DLD1 (cell line): ENCODE data around the gene RPL36A.

Experiments
- in situ Hi-C: cut with HindIII; loops from 2 replicates; pipeline ENCODE4 v1.10.0; 2017; ENCODE audit warnings: low sequenced_read_pairs

RPL36A gene

DNA sequence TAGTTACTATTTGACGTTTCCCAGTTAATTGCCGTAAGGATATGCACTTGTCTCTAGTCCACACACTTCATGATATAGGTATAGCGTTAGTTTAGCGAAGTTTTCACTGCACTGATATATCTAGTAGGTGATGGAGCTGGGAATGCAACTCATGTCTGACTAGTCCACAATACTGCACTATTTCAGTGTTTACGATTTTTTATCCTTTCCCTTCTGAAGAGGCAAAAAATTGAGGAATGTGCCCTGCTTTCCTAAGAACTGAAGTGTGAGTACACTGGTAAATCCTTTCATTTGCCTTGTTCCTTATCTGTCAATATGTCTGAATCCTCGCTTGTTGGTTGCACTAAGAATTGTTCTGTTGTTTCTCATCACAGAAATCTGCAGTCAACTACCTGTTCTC lies 1.0 kb downstream of the RPL36A start:
- in situ Hi-C loops = no loop called here

DNA sequence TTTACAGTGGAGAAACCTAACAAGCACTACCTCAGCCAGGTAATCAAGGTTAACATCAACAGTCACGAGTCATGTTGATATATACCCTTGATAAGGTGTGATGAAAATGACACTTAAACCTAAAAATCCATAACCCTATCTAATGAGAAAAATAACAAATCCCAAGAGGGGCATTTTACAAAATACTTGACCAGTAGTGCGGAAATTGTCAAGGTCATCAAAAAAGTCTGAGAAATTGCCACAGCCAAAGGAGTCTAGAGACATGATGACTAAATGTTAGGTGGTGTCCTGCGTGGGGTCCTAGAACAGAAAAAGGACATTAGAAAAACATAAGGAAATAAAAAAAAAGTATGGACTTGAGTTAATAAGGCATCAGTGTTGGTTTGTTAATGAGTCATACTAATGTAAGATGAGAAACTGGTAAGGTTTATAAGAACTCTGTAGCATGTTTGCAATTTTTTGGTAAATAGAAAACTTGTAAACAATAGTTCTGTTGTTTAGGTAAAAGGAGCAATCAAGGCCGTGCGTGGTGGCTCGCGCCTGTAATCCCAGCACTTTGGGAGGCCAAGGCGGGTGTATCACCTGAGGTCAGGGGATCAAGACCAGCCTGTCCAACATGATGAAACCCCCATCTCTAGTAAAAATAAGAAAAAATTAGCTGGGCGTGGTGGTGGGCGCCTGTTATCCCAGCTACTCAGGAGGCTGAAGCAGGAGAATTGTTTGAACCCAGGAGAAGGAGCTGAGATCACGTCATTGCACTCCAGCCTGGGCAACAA lies 2.9 kb downstream of the RPL36A start:
- in situ Hi-C loops = no loop called here

DNA sequence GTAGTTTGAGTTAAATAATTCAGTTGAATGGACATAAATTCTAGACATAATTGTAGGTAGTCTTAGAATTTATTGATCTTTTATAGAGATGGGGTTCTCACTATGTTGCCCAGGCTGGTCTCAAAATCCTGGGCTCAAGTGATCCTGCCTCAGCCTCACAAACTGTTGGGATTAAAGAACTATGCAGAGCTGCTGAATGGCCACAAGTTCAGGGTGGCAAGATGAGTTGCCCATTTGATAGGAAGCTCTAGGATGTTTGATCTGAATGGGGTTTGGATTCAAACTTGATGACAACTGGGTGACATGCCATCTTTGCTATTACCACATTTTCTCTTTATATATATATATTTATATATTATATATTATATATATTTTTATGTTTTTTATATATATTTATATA lies 3.6 kb downstream of the RPL36A start:
- in situ Hi-C loops = no loop called here

DNA sequence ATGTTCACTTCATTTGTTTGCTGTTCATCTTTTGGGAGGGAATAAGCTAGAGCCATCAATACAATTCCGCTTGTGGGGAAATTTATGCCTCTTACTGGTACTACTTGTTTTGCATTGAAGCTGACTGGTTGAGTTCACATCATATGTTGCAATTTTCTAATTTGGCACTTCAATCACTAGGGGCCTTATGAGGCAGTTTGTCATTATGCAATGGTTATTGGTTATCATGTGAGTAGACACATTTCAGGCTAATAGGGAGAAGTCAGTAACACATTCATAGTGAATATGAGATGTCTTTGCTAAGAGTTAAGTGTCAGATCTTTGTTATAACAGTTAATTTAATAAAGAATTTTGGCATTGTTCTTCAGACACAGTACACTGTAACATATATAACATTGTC lies 5.0 kb downstream of the RPL36A start:
- in situ Hi-C loops = no loop called here

DNA sequence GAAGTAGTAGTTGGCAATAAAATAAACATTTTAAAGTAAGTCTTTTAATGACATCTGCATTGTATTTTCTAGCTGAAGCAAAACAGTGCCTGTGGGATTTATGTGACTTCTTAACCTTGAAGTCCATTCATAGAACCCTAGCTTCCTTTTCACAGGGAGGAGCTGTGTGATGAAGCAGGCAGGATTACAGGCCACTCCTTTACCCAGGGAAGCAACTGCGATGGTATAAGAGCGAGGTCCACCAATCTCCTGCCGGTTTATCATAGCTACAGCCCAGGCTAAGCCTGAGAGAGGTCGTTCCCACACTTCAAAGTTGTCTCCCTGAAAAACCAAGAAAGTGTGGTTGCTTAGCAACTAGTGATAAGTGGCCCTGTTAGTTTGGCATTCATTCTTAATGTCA lies 7.0 kb downstream of the RPL36A start:
- in situ Hi-C loops = no loop called here

DNA sequence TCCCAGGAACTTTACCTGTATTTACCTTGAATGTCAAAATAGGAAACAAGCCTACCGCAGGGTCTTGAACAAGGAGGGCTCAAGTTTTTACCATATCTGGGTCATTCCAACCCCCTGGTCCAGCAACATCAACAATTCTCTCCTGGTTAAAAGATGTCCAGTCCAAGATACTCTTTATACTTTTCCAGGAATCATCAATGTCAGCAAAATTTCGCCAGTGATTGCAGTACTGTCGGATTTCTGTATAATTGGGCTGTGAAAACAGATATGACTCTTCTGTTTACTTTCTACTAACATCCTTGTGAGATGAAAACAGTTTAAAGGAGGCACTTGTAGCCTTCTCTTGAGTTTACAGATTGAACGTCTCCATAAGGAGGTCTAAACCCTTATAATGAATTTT lies 7.9 kb downstream of the RPL36A start:
- in situ Hi-C loops = no loop called here

DNA sequence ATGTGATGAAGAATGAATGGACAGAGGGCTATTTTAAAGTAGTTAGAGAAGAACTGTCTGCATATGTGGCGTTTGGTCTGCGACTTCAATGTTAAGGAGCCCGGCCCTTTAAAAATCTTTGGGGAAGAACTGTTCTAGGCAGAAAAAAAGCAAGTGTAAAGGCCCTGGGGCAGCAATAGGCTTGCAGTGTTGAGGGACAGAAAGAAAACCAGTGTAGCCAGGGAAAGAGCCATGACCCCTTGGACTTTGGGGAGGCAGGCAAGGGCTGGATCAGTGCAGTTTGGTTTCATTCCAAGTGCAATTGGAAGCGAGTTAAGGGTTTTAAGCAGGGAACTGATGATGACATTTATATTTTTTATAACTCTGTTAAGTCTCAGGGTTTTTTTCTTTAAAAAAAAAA lies 9.0 kb downstream of the RPL36A start:
- in situ Hi-C loops = no loop called here

DNA sequence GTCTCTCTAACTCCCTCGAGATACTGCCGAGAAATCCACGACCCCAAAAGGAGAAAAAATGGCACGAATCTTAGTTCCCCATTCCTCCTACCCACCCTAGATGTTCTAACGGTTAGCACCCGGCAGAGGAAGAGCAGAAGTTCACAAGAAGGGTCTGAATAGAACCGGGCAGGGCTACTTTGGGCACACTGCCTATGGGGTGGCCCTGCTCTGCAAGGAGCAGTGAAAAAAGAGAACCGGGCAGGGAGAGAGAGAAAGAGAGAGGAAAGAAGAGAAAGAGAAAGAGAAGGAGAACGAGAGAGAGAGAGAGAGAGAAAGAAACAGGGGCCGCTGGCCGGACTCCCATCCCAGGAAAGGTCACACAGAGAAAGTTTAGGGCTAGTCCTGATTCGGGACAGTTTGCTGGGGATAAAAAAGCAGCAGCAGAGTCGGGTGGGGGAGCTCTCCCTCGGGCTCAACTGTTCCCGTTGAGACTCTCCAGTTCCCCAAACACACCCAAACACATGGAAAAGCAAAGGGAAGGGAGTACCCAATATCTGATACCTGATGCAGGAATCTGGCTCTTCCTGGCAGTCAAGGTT lies 16.4 kb downstream of the RPL36A start:
- in situ Hi-C loops = no loop called here

DNA sequence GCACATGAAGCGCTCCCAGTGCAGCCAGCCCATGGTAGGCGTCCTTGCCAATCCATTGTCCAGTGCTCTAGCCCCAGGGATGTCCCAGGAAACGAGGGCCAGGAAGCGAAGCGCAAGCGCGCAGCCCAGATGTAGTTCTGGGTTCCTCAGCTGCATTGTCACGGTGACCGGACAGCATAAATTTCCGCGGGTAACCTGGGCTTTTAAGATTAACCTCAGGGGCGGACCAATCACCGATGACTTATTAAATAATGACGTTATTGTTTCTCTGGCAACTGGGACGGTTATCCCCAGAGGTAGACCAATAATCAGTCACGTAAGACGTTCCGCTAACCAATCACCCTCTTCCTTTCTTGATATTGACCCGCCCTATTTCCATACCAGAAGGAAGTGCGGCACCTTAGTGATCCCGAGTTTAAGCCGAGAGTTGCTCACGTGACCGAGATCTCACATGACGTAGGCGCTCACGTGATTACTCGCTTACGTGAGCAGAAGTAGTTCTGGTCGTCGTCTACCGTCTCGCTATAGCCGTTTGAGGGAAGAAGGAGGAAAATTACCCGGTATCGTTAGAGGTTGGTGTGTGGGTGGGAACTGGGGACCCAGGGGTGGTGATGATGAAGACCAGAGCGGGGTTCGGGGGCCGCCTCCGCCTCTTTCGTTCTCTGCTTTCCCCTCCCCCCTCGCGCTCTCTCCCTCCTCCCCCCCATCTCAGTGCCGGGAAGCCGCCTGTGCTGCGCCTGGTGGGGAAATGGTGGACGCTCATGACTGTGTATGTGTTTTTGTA lies 17.1 kb downstream of the RPL36A start, which contains the start of the genes GLA and HNRNPH2:
TSS of gene GLA (minus strand) at position 178 of the 784 bp plus-strand sequence. CDS start at position 156, 22 bp downstream.
TSS of gene HNRNPH2 (plus strand) at position 475 of the 784 bp plus-strand sequence. CDS start 3,767 bp downstream, outside the sequence.
- in situ Hi-C loops = no loop called here

DNA sequence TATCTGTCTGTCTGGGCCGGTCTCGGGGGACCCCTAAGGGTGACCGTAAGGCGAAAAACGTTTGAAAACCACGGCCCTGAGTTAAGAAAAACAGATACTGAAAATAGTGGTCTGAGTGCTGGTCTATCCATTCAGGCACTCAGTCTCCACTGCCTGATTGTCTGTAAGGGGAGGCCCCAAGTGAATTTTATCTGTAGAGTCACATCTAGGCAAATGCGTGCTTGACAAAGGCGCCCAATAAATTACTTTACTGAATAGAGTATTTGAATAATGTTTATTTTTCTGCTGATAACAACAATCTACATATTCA lies 17.7 kb downstream of the RPL36A start:
- in situ Hi-C loops = no loop called here

DNA sequence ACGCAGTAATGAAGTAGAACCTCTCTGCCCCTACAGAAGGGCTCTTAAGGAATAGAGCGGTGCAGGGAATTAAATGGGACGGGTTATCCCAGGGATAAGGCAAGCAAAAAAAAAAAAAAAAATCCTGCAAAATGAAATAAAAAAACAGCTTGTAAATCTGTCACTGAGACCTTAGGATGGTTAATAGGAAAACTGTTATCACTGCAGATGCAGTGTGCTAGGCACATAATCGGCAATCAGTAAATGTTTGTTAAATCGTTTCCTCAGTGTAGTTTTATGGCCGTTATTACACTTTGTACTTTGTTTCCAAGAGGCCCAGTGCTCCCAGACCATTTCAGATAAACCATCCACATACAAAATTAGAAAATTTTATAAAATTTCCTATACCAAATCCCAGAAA lies 18.2 kb downstream of the RPL36A start:
- in situ Hi-C loops = no loop called here

DNA sequence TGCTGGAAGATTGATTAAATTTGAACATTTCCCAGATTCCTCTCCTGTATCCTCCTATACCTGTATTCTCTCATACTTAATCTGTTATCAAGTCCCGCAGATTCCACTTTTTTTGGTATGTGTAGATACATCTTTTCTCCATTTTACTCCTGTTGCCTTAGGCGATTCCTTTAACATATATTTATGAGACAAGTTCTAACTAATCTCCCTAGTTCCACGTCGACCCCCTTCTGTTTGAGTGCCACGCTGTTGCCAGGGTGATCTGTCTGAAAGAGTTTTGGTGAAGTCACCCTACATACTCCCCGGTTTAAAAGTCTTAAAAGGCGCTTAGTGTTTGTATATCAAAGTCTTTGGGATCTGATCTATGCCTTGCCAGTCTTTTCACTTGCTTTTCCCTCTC lies 19.6 kb downstream of the RPL36A start:
- in situ Hi-C loops = no loop called here

DNA sequence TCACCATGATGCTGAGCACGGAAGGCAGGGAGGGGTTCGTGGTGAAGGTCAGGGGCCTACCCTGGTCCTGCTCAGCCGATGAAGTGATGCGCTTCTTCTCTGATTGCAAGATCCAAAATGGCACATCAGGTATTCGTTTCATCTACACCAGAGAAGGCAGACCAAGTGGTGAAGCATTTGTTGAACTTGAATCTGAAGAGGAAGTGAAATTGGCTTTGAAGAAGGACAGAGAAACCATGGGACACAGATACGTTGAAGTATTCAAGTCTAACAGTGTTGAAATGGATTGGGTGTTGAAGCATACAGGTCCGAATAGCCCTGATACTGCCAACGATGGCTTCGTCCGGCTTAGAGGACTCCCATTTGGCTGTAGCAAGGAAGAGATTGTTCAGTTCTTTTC lies 21.2 kb downstream of the RPL36A start:
- in situ Hi-C loops = no loop called here

DNA sequence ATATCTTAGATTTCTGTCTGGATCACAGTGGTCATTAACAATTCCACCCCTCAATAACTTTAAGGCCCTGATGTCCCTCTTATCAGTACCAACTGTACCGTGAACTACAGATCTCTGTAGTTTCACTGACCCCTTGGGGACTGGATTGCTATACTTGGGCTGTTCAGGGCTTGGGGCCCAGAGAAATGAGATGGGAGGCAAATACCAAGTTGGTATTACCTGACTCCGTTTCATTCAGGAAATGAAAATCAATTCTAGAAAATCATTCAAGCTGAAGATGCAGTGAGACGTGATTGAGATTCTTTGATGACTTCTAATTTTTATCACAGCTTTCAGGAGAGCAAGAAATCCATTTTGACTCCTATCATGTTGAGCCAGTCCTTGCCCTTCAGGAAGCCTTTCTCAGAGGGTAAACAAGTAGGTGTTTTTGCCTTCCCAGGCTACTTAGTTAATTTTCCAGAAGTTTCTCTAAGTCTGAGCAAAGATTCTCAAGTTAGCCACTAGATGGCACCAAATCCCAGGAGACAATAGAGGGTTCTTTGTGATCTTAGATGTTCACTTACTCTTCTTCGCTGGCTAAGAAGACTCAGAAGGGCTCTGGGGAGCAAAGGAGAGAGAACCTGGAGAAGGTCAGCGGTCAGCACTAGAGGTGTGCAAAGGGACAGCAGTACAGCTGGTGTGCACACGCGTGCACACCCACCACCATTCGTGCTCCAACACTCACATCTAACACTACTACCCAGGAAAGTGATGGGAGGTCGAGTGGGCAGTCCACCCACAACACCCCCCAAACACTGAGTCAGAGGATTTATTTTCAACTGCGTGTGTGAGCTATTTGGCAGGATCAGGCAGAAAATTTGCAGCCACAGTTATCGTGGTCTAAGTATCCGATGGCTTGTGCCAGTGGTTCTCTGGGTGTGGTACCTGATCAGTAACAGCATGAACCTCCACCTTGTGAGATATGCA lies 24.7 kb downstream of the RPL36A start:
- in situ Hi-C loops = no loop called here

DNA sequence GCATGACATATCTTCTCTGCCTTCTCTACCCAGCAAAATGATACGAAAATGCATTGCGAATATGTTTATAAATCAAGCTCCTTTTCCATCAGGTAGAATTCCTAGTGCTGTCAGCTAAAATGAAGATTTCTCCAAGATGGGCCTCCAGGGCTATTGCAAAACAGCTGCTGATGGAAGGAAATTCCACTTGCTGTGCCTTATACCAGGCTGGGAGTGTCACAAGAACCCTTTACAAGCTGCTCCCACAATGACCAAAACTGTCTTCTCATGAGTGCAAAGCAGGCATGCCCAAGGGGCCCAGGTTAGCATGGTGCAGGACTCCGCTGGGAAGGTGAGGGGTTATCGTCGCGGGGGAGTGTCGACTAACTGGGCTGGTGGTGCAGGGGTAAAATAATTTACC lies 25.9 kb downstream of the RPL36A start:
- in situ Hi-C loops = no loop called here

DNA sequence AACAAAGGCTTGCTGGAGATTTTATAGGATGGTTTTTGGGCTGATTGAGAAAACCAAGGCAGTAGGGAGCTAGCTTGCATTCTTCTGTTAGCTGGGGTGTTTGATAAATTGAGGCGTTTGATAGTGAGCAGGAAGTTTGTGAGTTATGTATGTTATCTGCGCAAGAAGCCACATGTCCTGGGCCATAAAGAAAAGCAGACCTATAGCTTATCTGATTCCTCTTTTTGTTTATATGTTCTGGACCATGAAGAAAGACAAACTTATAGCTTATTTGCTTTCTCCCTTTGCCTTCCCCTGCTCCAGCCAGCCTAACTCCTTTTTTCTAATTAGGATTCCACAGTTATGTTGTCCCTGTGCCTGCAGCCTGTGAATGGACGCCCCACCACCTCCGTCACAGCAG lies 26.4 kb downstream of the RPL36A start:
- in situ Hi-C loops = no loop called here

DNA sequence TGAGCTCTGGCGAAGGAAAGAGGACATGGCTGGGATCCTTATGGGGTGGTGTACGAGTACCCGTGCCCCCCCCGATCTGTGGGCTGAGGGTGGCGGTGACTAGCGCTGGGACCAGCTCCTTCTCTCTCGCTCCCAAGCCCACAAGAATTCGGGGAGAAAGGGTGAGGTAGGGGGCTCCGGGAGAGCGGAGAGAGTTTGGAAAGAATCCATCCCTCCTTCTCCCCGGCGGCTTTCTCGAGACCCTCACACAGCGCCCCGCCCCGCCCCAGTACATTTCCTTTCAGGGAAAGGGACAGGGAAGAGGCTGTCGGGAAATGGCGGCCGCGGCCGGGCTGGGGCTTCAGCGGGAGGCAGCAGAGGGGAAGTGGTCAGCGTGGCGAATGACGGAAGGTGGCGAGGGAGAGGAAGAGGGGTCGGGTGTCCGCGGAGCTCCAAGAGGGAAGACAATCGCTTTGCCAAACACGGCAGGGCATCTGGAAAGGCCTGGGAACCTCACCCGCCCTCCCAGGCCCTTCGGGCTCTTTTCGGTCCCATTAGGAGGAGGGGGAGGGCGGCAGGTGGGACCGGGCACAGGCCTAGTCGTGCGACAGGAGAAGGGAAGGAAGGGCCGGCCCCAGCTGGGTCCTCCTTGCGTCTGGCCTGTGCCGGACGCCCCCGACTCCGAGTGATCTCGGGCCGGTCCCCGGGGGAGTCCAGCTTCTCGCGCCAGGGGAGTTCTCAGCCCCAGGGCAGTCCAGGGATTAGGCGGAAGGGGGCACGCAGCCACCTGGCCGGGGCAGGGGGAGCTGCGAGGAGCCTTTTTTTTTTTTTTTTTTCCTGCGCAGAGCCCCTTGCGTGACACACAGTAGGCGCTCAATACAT lies 27.4 kb downstream of the RPL36A start:
- in situ Hi-C loops = no loop called here

DNA sequence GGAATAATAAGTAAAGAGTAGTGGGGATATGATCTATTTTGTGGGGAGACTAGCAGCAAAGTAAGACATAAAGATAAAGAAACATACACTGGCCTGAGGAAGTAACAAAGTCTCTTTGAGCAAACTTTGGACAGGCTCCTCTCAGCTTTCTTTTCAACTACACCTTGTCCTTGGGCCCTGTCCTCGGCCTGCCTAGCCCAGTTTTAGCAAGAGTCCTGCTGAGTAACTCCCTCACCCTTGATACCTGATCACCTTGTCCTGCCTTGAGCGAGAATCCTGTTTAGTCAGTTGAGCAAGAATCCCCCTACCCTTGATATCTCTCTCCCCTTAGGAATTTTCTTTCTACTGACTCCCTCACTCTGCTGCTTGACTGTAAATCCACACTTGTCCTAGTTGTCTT lies 28.7 kb downstream of the RPL36A start:
- in situ Hi-C loops = no loop called here

DNA sequence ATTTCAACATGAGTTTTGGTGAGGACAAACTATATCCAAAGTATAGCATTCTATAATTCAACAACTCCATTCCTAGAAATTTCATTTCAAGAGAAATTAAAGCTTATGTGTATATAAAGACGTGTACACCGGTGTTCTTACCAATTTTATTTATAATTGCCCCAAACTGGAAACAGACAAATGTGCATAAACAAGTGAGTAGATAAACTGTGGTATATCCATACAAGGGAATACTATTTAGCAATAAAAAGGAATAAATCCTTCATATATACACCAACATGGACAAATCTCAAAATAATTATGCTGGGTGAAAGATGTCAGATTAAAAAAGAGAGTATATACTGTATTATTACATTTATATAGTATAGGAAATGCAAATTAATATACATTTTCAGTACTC lies 37.1 kb downstream of the RPL36A start:
- in situ Hi-C loops = no loop called here

DNA sequence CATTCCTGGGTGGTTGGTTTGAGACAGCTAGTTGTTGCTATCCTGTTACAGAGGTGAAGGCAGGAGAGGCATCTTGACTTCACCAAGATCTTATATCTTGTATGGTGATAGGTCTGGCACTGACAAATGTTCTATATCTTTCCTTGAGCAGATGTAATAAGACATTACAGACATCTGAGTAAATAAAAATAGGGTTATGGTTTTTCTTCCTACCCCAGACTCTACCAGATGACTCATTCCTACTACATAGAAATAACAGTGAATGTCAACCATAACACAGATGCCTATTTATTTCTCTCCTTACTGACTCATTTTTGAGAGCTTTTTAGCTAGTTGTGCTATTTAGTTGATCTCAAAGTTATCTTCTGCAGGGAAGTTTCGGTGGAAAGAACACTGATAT lies 39.1 kb downstream of the RPL36A start:
- in situ Hi-C loops = no loop called here
